Activated T-cell treated with anti-CD3 and anti-CD28 coated beads for 1 hour (primary cell): ENCODE results near the gene ACTL7A.

ENCODE experiments used
- DNase-seq: peaks from one replicate; pipeline ENCODE4 v3.0.0-alpha.2; 2020; ENCODE audit warnings: low read depth

Gene ACTL7A

GRCh38 chr9:108850293-108850897 is 11.7 kb upstream of the ACTL7A start:
- no peak for DNase-seq

DNA sequence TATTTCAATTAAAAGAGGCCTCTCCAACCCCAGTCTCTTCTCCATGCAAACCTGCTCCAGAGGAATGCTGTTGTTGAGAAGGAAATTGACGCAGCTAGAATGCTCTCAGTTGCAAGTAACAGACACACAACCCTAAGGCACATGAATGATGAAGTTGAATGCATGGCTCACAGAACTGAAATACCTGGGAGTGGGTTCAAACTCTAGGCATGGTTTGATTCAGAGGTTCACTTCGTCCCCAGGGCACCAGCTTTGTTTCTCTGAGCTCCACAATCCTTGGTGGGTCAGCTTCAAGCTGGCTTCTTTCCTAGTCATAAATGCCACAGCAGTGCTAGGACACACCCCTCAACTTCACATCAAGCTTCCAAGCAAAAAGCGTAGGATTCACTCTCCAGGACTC is 10.9 kb upstream of the ACTL7A start:
- no peak for DNase-seq

DNA sequence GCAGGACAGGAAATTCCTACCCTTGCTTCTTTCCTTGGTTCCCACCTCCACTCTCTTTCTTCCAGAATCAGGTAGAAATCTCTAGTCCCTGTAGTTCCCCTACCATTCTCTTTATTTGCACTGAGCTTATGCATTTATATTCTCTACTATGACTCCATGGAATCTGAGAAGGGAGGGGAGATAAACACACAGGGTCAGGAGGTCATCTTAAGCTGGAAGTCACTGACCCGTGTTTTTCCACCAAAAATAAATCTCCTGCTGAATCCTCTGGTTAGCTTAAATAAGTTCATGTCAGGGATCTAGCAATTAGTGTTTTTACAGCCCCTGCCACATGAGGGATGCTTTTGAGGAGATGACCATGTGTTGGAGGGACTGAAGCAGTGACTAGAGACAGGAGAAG is 10.0 kb upstream of the ACTL7A start:
- no peak for DNase-seq

GRCh38 chr9:108854094-108854493 is 8.0 kb upstream of the ACTL7A start:
- DNase-seq: no peak

- no peak for DNase-seq
Measured at GRCh38 chr9:108854641-108855528, 7.2 kb upstream of the ACTL7A start.

GRCh38 chr9:108855529-108855886 is 6.6 kb upstream of the ACTL7A start:
- DNase-seq: no peak

- no peak for DNase-seq
Measured at GRCh38 chr9:108855888-108856287, 6.2 kb upstream of the ACTL7A start, which contains the start of gene ACTL7B. Gene ACTL7B, minus strand, starts transcription at chr9:108855986. Its CDS starts 56 bp downstream, at chr9:108855930.

GRCh38 chr9:108857572-108857971 is 4.5 kb upstream of the ACTL7A start:
- DNase-seq: no peak

DNA sequence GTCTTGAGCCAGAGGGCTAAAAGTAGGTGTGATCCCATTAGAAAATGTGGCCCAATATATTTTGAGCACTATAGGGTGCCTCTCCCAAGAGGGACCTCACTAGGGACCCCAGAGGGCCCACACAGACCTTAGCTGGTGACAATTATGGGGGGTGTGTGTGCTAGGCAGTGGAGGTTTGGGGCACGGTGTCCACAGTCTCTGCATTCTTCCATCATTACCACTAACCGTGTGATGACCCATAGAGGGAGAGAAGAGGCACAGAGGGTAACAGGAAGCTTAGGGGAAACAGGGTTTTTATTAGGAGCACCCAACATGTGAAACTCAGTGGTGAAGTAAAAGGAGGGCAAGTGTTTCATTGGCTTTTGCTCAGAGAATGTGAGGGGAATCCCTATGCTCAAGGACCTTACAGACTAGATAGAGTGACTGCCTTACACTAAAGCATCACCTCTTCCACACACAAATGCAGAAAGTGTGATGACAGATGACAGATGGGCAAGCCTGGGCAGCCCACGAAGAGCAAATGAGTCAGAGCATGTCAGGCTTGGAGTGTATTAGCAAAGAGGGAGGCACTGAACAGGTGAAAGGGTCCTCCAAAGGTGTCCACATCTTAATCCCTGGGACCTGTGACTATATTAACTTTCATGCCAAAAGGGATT is 2.5 kb upstream of the ACTL7A start:
- DNase-seq: no peak

DNA sequence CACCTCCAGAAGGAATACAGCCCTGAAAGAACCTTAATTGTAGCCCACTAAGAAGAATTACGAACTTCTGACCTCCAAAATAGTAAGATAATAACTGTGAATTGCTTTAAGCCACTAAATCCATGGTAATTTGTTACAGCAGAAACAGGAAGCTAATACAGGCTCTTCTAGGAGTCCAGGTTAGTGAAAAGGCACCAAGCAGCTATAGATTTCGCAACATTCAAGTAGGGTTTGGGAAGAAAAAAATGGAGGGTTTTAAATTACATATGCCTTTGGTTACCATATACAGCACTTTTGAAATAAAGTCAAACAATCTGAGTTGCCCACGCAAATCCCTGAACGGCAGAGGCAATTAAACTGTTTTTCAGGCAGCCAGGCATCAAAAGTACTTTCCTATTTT is 1.7 kb upstream of the ACTL7A start:
- DNase-seq: no peak

GRCh38 chr9:108860764-108861163 is 1.3 kb upstream of the ACTL7A start:
- DNase-seq: no peak

DNA sequence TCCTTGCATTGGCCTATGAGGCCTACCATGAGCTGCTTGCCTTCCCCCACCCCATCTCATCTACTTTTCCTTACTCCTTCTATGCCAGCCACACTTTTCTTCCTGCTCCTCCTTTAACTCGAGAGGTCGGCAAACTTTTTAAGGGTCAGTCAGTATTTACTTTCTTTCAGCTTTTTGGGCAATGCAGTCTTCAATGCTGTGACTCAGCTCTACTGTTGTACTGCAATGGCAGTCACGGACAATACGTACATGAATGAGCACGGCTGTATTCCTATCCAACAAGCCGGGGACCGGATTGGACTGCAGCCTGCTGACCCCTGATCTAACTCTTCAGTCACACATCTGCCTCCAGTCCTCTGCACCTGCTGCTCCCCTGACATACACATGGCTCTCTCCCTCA is 602 bp upstream of the ACTL7A start:
- DNase-seq: no peak

- no peak for DNase-seq
Measured at GRCh38 chr9:108863891-108864290, 1.8 kb downstream of the ACTL7A start.

DNA sequence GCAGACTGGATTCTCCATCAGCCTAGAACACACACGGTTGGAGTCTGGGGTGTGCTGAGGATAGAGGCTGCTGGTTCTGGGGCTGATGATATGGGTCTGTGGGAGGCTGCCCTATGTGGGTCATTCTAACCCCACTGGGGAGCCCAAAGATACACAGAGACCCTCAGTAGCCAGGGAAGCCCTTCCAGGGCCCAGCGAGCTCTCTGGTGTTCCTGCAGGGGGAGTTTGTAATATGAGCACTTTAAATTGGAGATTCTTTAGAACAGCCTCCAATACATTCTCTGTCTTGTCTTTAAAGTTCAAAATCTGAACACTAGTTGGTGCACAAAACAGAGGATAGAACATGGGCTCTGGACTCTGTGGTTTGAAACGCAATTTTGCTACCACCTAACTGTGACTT is 2.4 kb downstream of the ACTL7A start:
- no peak for DNase-seq

DNA sequence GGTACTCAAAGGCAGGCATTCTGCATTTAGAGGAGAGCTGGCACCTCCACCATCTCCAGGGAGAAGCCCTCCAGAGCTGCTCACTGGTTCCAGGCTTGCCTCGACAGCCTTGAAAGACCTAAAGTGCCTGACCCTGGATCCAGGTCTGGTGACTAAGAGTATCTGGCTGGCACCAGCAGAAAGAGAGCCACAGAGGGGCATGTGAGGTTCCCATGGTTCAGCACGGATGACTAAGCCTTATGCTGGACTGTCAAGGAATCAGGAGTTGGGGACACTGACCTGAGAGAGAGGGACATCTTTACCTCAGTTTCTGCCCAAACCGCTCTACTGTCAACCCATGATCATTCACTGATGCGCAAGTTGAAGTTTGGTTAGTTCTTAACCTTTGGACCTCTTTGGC is 3.0 kb downstream of the ACTL7A start:
- no peak for DNase-seq

- no peak for DNase-seq
Measured at GRCh38 chr9:108866001-108866420, 3.9 kb downstream of the ACTL7A start.

DNA sequence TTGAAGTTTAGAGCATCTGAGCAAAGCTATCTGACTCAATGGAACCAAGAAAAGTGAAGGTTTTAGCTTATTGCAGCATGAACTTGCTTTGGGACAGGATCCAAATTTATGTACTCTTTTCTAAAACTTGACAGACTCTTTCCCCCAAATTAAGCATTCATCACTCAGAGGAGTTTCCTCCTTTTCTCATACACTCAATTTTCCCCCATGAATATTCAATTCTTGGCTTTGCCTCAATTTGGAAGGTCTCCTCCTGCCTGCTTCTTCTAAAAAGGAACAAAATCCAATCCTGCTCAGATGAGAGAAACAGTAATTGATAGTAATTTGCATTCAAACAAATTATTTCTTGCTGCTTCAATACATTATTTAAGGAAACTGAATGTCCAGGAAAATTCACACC is 5.0 kb downstream of the ACTL7A start:
- DNase-seq: no peak

DNA sequence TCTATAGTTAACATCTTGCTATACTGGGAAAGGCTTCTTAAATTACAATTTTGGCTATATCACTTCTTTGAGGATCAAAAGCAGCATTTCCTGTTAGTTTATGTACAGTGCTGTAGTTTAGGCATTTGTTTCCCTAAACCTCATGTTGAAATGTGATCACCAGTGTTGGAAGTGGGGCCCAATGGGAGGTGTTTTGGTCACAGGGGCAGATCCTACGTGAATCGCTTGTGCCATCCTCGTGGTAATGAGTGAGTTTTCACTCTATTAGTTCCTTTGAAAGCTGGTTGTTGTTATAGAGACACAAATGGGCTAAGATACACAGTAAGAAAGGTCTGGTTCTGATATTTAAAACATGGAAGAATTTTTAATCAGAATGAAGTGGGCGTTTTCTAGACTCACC is 5.8 kb downstream of the ACTL7A start:
- no peak for DNase-seq

GRCh38 chr9:108869092-108869725 is 7.1 kb downstream of the ACTL7A start:
- no peak for DNase-seq

DNA sequence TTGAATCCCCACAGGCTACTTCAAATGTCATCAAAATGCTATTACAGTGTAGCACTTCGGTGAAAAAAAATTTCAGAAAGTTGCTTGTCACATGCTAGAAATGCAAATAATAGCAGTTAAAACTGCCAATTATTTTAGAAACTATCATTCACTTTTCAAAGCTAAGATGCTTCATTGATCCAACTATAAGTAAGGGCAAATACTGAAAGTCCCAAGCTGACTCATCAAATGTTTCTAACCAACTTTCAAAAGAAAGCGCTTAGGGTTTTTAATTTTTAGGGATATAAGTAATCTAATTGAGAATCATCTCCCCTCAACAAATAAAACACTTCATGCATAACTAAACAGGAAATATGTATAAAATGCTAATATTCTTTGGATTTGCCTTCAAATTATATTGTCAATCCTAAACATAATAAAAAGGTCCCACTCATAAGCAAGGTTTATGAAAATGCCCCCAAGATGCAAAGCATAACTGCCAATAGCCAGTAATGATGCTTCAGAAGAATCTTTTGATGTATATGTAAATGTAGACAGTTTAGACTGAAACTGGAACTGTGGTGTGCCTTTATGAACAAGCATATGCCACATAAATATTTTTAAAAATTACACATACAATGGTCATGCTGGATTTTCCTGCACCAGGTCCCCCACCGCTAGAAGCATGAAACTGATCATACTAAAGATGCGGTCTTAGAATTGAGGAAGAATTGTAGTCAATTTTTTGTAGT is 12.2 kb downstream of the ACTL7A start:
- DNase-seq: no peak

- no peak for DNase-seq
Measured at GRCh38 chr9:108876425-108876824, 14.4 kb downstream of the ACTL7A start.

DNA sequence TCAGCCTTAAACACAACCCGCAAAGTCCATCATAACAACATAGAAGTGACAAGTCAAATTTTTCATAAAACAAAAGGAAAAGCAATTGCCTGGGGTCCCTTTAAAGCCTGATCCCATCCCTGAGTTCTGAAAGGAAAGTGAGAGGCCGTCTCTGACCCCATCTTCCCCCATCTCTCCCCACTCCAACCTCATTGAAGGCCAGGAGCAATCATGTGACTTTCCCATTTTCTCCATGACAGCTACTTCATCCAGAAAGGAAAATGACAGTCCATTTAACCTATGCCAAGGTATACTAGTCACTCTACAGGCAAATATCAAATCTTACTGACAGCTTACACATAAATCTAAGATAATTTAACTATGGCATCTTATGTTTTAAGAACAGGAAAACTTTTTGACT is 15.5 kb downstream of the ACTL7A start:
- DNase-seq: no peak
